HL-60 (cell line): ENCODE results near the gene KDM2B.

Experiments
- DNase-seq, 2 experiments: peaks; one replicate each; pipeline ENCODE4 v3.0.0-alpha.2; 2010 to 2020; ENCODE audit warnings: low read depth in 1 of 2, low spot score in 1 of 2
- H3K27ac ChIP-seq: fragments of 250-450 bp; sonication (Bioruptor Pico); replicated peaks from 2 replicates; pipeline ENCODE4 v1.5.1; 2020; ENCODE audit warnings: mild to moderate bottlenecking, moderate library complexity
- H3K27me3 ChIP-seq: fragments of 250-450 bp; sonication (Bioruptor Pico); 2 replicates; pipeline ENCODE4 v1.5.1; 2021; ENCODE audit warnings: mild to moderate bottlenecking, moderate library complexity; ENCODE audit not compliant: insufficient read depth, poor library complexity, severe bottlenecking
- H3K4me3 ChIP-seq: replicated peaks from 2 replicates; pipeline ENCODE4 v1.5.1; 2011; ENCODE audit warnings: mild to moderate bottlenecking, control low read depth, low read length; ENCODE audit not compliant: insufficient read depth
- GABPA ChIP-seq: IDR thresholded peaks from 2 replicates; pipeline ENCODE4 v1.6.1; 2012; ENCODE audit warnings: low read depth
- POLR2AphosphoS5 ChIP-seq: IDR thresholded peaks from 2 replicates; pipeline ENCODE4 v1.6.1; 2012; ENCODE audit warnings: low read depth
- SPI1 ChIP-seq: IDR thresholded peaks from 2 replicates; pipeline ENCODE4 v1.6.1; 2012; ENCODE audit warnings: low read depth, mild to moderate bottlenecking, borderline replicate concordance
- TF ChIP-seq, protein P1 (sequence below): IDR thresholded peaks from one replicate; pipeline ENCODE4 v1.5.1; 2011; ENCODE audit warnings: low read length, control low read depth, inconsistent platforms; ENCODE audit not compliant: insufficient read depth
- TF ChIP-seq, protein P2 (sequence below): IDR thresholded peaks from 2 replicates; pipeline ENCODE4 v1.6.1; 2012; ENCODE audit warnings: low read depth; ENCODE audit not compliant: insufficient replicate concordance

The KDM2B gene

DNA sequence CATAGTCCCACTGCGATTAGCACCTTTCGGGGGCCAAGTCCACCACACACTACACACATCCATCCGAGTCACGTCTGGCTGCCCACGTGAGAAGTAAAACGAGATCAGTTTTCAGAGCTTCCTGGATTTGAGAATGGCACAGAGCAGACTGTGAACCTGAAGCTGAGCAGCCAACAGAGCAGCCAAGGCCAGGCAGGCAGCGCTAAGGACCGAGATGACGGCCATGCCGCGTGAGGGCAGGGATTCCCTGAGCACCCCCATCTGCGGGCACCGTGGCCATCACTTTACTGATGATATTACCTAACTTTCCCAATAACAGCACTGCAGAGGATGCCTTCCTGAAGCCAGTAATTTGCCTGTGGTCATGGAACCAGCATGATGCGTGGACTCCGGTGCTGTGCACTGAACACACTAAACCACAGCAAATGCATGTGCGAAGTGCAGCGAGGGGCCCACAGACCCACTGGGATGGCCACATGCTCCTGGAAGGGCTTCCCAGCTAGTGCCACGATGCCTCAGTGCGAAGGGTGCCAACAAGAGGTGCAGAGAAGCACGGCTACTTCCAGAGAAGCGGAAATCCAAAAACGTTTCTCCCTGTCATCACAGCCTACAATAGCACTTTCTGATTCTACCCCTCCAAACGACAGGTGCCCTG is 124.9 kb downstream of the KDM2B start:
- no peak for DNase-seq
- no peaks in the 10 kb centered on the region for H3K27me3 ChIP-seq
- H3K4me3 ChIP-seq, result no peak overlapping the region
- no peak overlapping the region for H3K27ac ChIP-seq
- no peak for TF ChIP-seq POLR2AphosphoS5
- TF ChIP-seq, protein P1, sequence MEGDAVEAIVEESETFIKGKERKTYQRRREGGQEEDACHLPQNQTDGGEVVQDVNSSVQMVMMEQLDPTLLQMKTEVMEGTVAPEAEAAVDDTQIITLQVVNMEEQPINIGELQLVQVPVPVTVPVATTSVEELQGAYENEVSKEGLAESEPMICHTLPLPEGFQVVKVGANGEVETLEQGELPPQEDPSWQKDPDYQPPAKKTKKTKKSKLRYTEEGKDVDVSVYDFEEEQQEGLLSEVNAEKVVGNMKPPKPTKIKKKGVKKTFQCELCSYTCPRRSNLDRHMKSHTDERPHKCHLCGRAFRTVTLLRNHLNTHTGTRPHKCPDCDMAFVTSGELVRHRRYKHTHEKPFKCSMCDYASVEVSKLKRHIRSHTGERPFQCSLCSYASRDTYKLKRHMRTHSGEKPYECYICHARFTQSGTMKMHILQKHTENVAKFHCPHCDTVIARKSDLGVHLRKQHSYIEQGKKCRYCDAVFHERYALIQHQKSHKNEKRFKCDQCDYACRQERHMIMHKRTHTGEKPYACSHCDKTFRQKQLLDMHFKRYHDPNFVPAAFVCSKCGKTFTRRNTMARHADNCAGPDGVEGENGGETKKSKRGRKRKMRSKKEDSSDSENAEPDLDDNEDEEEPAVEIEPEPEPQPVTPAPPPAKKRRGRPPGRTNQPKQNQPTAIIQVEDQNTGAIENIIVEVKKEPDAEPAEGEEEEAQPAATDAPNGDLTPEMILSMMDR, result no peak
- no peak for TF ChIP-seq GABPA
- no peak for TF ChIP-seq SPI1
- TF ChIP-seq, protein P2, sequence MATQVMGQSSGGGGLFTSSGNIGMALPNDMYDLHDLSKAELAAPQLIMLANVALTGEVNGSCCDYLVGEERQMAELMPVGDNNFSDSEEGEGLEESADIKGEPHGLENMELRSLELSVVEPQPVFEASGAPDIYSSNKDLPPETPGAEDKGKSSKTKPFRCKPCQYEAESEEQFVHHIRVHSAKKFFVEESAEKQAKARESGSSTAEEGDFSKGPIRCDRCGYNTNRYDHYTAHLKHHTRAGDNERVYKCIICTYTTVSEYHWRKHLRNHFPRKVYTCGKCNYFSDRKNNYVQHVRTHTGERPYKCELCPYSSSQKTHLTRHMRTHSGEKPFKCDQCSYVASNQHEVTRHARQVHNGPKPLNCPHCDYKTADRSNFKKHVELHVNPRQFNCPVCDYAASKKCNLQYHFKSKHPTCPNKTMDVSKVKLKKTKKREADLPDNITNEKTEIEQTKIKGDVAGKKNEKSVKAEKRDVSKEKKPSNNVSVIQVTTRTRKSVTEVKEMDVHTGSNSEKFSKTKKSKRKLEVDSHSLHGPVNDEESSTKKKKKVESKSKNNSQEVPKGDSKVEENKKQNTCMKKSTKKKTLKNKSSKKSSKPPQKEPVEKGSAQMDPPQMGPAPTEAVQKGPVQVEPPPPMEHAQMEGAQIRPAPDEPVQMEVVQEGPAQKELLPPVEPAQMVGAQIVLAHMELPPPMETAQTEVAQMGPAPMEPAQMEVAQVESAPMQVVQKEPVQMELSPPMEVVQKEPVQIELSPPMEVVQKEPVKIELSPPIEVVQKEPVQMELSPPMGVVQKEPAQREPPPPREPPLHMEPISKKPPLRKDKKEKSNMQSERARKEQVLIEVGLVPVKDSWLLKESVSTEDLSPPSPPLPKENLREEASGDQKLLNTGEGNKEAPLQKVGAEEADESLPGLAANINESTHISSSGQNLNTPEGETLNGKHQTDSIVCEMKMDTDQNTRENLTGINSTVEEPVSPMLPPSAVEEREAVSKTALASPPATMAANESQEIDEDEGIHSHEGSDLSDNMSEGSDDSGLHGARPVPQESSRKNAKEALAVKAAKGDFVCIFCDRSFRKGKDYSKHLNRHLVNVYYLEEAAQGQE, result no peak

DNA sequence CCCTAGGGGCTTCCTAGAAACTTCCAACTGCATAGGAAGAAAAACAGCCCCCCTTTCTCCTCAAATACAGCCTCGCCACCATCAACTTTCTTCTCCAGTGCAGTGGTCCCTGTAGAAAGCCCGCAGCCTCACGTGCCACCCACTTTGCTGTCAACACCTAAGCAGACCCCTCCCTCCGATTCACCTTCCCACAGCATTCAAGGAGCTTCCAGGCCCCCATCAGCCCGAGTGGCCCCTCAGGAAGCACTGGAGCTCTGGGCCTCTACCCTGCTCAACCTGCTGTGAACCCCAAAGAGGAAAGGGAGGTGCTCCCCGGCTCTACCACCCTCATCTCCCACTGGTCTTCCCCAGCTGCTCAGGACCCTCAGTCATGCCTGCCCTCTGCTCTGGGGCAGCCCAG is 125.9 kb downstream of the KDM2B start:
- H3K4me3 ChIP-seq, result no peak overlapping the region
- TF ChIP-seq SPI1, result no peak
- TF ChIP-seq, protein P1, result no peak
- no peak for TF ChIP-seq GABPA
- no peak for TF ChIP-seq POLR2AphosphoS5
- TF ChIP-seq, protein P2, result no peak
- no peaks in the 10 kb centered on the region for H3K27me3 ChIP-seq
- no peak overlapping the region for H3K27ac ChIP-seq
- no peak for DNase-seq

DNA sequence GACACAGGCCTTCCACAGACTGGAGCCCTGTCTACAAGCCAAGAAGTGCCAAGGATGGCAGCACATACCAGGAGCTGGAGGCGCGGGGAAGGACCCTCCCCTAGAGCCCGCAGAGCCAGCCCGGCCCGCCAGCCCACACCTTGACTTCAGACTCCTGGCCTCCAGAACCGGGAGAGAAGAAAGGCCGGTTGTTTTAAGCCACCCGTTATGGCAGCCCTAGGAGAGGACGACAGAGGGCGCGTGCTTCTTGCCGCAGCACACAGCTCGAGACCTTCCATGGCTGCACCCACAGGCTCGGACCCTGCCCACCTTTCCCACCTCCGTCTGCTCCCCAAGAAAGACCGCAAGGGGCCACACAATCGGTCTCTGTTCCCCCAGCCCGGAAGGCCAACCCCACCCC is 127.2 kb downstream of the KDM2B start:
- DNase-seq, result no peak
- H3K27ac ChIP-seq, result no peak overlapping the region
- no peak for TF ChIP-seq GABPA
- no peak for TF ChIP-seq SPI1
- TF ChIP-seq, protein P2, result no peak
- no peak for TF ChIP-seq POLR2AphosphoS5
- TF ChIP-seq, protein P1, result no peak
- H3K4me3 ChIP-seq, result no peak overlapping the region
- H3K27me3 ChIP-seq, result no peaks in the 10 kb centered on the region
